Right cardiac atrium (tissue), 5 donors: ENCODE results near the gene ADPRHL1. TPM values are rescaled to one million over a fixed set of nuclear protein-coding genes. Genes with fewer than 3 reads are reported as not detected.

Source experiments
- ATAC-seq, 2 donors: fragments of 200-7000 bp; cut with Tn5 transposase; one replicate each; pipeline versions ENCODE4 v1.8.0 to v1.9.1; 2020; ENCODE audit warnings: moderate library complexity in 2 of 2, mild to moderate bottlenecking in 1 of 2
- DNase-seq, 3 donors: peaks; one replicate each; pipeline ENCODE4 v3.0.0-alpha.2; 2020
- H3K27ac ChIP-seq: one replicate; pipeline ENCODE4 v1.5.1; 2013; ENCODE audit warnings: mild to moderate bottlenecking, low read length, control low read depth, moderate library complexity
- H3K27me3 ChIP-seq: one replicate; pipeline ENCODE4 v1.6.1; 2013; ENCODE audit not compliant: control insufficient read depth, insufficient read depth
- H3K4me1 ChIP-seq: one replicate; pipeline ENCODE4 v1.6.1; 2013; ENCODE audit warnings: low read length; ENCODE audit not compliant: control insufficient read depth, insufficient read depth
- H3K4me3 ChIP-seq: one replicate; pipeline ENCODE4 v1.5.1; 2013; ENCODE audit warnings: low read length, control low read depth
- H3K9me3 ChIP-seq: one replicate; pipeline ENCODE4 v1.6.1; 2013; ENCODE audit warnings: low read length; ENCODE audit not compliant: control insufficient read depth
- WGBS: extraction: QIAGEN DNeasy Blood & Tissue Kit; methylation state at CpG from one replicate; pipeline ENCODE4 v1.1.7; 2013; 5-methylcytosine and 5-hydroxymethylcytosine counted together
- intact Hi-C, 4 donors: fragments of 100-400 bp; cut with DNase I; formaldehyde crosslinking; loops; one replicate each; pipeline versions ENCODE4 v1.11.0 to v1.14.0; 2022 to 2023
- polyA plus RNA-seq: library from polyadenylated mRNA; stranded (reverse); fragments of 200-250 nt; gene quantifications from one replicate; pipeline ENCODE4 v1.2.3, GENCODE V29; 2013
- total RNA-seq, 4 donors: library from RNA; stranded (reverse); fragmentation: NEBNext Ultra II Directional; extraction: Animal tissue kit (Norgen Biotek cat#: 25700); gene quantifications; one replicate each; pipeline ENCODE4 v1.2.1, GENCODE V29; 2021
- donor health status: healthy with polysubstance abuse.
- donor health status: DM: no; HTN: yes; CAD: no.
- donor health status: DM: no; HTN: no; CAD: no.
- donor health status: DM: no; HTN: yes; CAD: no; lungs with severe emphysema.
- donor health status: DM: yes; HTN: yes; CAD: no.

Gene ADPRHL1
- total and polyA plus RNA-seq, 5 donors, result 280 to 446 (median 350) TPM

- DNase-seq (peak in 1 of 3 donors; percentile 48), ATAC-seq (peak; percentile 31 to 44)
- intact Hi-C loops, result no loop called here
- 70% methylated on average over 34 of the region's 34 CpGs for WGBS
- Histone ChIP-seq H3K27me3 (no peaks in the 10 kb centered on the region), H3K4me1 (no peaks in the 10 kb centered on the region), H3K9me3 (no peaks in the 10 kb centered on the region), H3K27ac (no peak overlapping the region), H3K4me3 (no peak overlapping the region)
These were observed 20.6 kb downstream of the ADPRHL1 start for GRCh38 chr13:113432506-113433270.

GRCh38 chr13:113431171-113431570, 22.1 kb downstream of the ADPRHL1 start:
- Histone ChIP-seq H3K4me1 (no peaks in the 10 kb centered on the region), H3K4me3 (no peak overlapping the region), H3K27ac (peak overlapping the region; percentile 45), H3K9me3 (no peaks in the 10 kb centered on the region), H3K27me3 (no peaks in the 10 kb centered on the region)
- ATAC-seq (peak; percentile 20 to 30), DNase-seq (peak in 1 of 3 donors; percentile 49)
- 86% methylated on average over 22 of the region's 22 CpGs for WGBS
- intact Hi-C loops, result no loop called here

GRCh38 chr13:113430378-113431110, 22.7 kb downstream of the ADPRHL1 start:
- Histone ChIP-seq H3K9me3 (no peaks in the 10 kb centered on the region), H3K4me3 (no peak overlapping the region), H3K4me1 (no peaks in the 10 kb centered on the region), H3K27ac (no peak overlapping the region), H3K27me3 (no peaks in the 10 kb centered on the region)
- peak; percentile 54 to 65 for ATAC-seq
- WGBS, result 80% methylated on average over 23 of the region's 23 CpGs
- peak in 1 of 3 donors; percentile 42 for DNase-seq
- intact Hi-C loops, result no loop called here

- 72% methylated on average over 16 of the region's 16 CpGs for WGBS
- intact Hi-C loops, result no loop called here
These were observed 23.7 kb downstream of the ADPRHL1 start for GRCh38 chr13:113429608-113429985.

GRCh38 chr13:113428871-113429607, 24.2 kb downstream of the ADPRHL1 start:
- Histone ChIP-seq H3K4me1 (no peaks in the 10 kb centered on the region), H3K9me3 (no peaks in the 10 kb centered on the region), H3K4me3 (no peak overlapping the region), H3K27me3 (no peaks in the 10 kb centered on the region), H3K27ac (no peak overlapping the region)
- no peak for ATAC-seq
- WGBS, result 92% methylated on average over 45 of the region's 45 CpGs
- intact Hi-C loops, result no loop called here
- DNase-seq, result peak in 1 of 3 donors; percentile 21

More at GRCh38 chr13:113429608-113429985, 23.7 kb downstream of the ADPRHL1 start:
- no peaks in the 10 kb centered on the region for H3K9me3 ChIP-seq
- no peak overlapping the region for H3K27ac ChIP-seq
- peak in 1 of 3 donors; percentile 41 for DNase-seq
- no peak for ATAC-seq
- no peaks in the 10 kb centered on the region for H3K27me3 ChIP-seq
- no peaks in the 10 kb centered on the region for H3K4me1 ChIP-seq
- no peak overlapping the region for H3K4me3 ChIP-seq

GRCh38 chr13:113428469-113428865, 24.8 kb downstream of the ADPRHL1 start:
- WGBS, result 85% methylated on average over 17 of the region's 17 CpGs
- DNase-seq, result peak in 1 of 3 donors; percentile 18
- no peak for ATAC-seq

GRCh38 chr13:113427562-113428468, 25.5 kb downstream of the ADPRHL1 start:
- H3K9me3 ChIP-seq, result no peaks in the 10 kb centered on the region
- H3K27me3 ChIP-seq, result no peaks in the 10 kb centered on the region
- DNase-seq (peak in 1 of 3 donors; percentile 18), ATAC-seq (no peak)
- no peak overlapping the region for H3K27ac ChIP-seq
- no peaks in the 10 kb centered on the region for H3K4me1 ChIP-seq
- no peak overlapping the region for H3K4me3 ChIP-seq
- 83% methylated on average over 31 of the region's 31 CpGs for WGBS
- intact Hi-C loops, result no loop called here

More at GRCh38 chr13:113428469-113428865, 24.8 kb downstream of the ADPRHL1 start:
- no peaks in the 10 kb centered on the region for H3K4me1 ChIP-seq
- intact Hi-C loops, result no loop called here
- H3K4me3 ChIP-seq, result no peak overlapping the region
- no peaks in the 10 kb centered on the region for H3K27me3 ChIP-seq
- H3K27ac ChIP-seq, result no peak overlapping the region
- H3K9me3 ChIP-seq, result no peaks in the 10 kb centered on the region

GRCh38 chr13:113426591-113426986, 26.7 kb downstream of the ADPRHL1 start:
- Histone ChIP-seq H3K27me3 (no peaks in the 10 kb centered on the region), H3K4me1 (no peaks in the 10 kb centered on the region), H3K27ac (no peak overlapping the region), H3K9me3 (no peaks in the 10 kb centered on the region), H3K4me3 (no peak overlapping the region)
- DNase-seq (peak in 1 of 3 donors; percentile 21), ATAC-seq (no peak)
- intact Hi-C loops, result no loop called here
- 89% methylated on average over 15 of the region's 15 CpGs for WGBS

GRCh38 chr13:113425941-113426590, 27.2 kb downstream of the ADPRHL1 start:
- intact Hi-C loops, result no loop called here
- Histone ChIP-seq H3K4me1 (no peaks in the 10 kb centered on the region), H3K27ac (no peak overlapping the region), H3K4me3 (no peak overlapping the region), H3K27me3 (no peaks in the 10 kb centered on the region), H3K9me3 (no peaks in the 10 kb centered on the region)
- 89% methylated on average over 22 of the region's 22 CpGs for WGBS
- ATAC-seq (no peak), DNase-seq (peak in 1 of 3 donors; percentile 30)
